ENCODE results near the gene KLK1. TPM values are rescaled to one million over a fixed set of nuclear protein-coding genes. Genes with fewer than 3 reads are reported as not detected.
"Not testable (repeated sequence)": the region's sequence is repeated elsewhere in the genome, so short reads cannot be mapped to it uniquely, and the experiment has no call there.

KLK1 gene
- total RNA-seq, 2 donors from 2014 or later, result not detected

DNA sequence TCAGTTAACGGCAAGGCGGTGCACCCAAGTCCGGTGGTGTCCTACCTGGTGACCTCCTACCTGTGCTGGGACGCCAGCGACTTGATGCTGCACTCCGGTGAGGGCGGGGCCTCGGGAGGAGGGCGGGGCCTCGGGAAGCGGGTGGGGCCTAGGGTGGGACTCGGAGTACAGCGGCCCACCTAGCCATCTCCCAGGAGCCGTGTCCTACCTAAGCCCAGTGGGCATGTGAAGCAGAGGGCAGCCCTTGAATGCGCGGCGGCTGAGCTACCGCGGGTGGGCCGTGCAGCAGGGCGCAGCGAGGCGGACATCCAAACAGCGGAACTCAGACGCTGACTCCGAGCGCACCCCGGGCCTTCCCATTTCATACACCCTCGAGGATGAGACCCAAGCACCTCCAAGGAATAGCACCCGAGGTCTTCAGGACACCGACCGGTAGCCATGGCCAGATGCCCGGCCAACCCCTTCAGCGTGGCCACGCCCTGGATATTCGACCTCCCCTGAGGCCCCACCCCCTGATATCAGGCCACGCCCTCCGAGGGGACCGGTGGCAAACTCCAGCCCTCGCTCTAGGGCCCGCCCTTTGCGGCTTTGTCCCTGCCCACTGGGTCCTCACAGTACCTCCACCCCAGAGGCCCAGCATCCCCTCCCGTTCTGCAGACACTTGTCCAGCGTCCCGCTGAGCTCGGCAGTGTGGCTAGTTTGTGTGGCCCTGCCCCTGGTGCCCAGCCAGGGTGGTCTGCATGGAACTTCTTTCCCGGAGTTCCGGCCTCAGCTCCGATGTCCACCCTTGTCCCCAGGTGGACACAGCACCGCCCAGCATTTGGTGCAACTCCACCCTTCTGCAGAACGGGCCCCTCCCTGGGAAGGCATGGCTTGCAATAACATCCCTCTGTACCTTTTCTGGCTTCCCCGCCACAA is 5.4 kb downstream of the KLK1 start:
- peak; percentile 50 to 83 for ATAC-seq
- DNase-seq (ENCODE audit: low spot score), result no peak
- H3K4me3 Mint-ChIP-seq, result peak overlapping the region; percentile 63
- peaks cover 10 to 11% of the 10 kb centered on the region in 2 donors for H3K4me1 Mint-ChIP-seq (ENCODE audit: low read depth in 2 of 2)
- no peaks in the 10 kb centered on the region for H3K36me3 Mint-ChIP-seq
- no peak overlapping the region for H3K27ac Mint-ChIP-seq
- peaks cover 60 to 81% of the 10 kb centered on the region in 2 donors for H3K27me3 Mint-ChIP-seq
- H3K9me3 Mint-ChIP-seq, result no peaks in the 10 kb centered on the region

GRCh38 chr19:50815439-50815838 is 8.1 kb downstream of the KLK1 start:
- H3K27me3 Mint-ChIP-seq, result peaks cover 43 to 69% of the 10 kb centered on the region in 2 donors
- no peak for DNase-seq (ENCODE audit: low spot score)
- no peak overlapping the region for H3K4me3 Mint-ChIP-seq
- H3K9me3 Mint-ChIP-seq, result peaks cover under 1% of the 10 kb centered on the region
- peaks cover 7 to 8% of the 10 kb centered on the region in 2 donors for H3K4me1 Mint-ChIP-seq (ENCODE audit: low read depth in 2 of 2)
- no peak overlapping the region for H3K27ac Mint-ChIP-seq
- H3K36me3 Mint-ChIP-seq, result no peaks in the 10 kb centered on the region
- ATAC-seq, result no peak

- peaks cover 4% of the 10 kb centered on the region for H3K9me3 Mint-ChIP-seq
These were observed 8.7 kb downstream of the KLK1 start for GRCh38 chr19:50814883-50815282.

GRCh38 chr19:50812474-50812873 is 11.1 kb downstream of the KLK1 start:
- peaks cover 6% of the 10 kb centered on the region for H3K9me3 Mint-ChIP-seq
- H3K36me3 Mint-ChIP-seq, result no peaks in the 10 kb centered on the region
- no peak overlapping the region for H3K27ac Mint-ChIP-seq
- H3K27me3 Mint-ChIP-seq, result peaks cover 33 to 60% of the 10 kb centered on the region in 2 donors
- ATAC-seq (no peak), DNase-seq (ENCODE audit: low spot score) (no peak)
- peaks cover 0 to under 1% of the 10 kb centered on the region in 2 donors for H3K4me1 Mint-ChIP-seq (ENCODE audit: low read depth in 2 of 2)
- H3K4me3 Mint-ChIP-seq, result no peak overlapping the region

More at GRCh38 chr19:50814883-50815282, 8.7 kb downstream of the KLK1 start:
- Mint-ChIP-seq H3K4me3 (no peak overlapping the region), H3K36me3 (no peaks in the 10 kb centered on the region), H3K4me1 (ENCODE audit: low read depth in 2 of 2) (peaks cover 4 to 6% of the 10 kb centered on the region in 2 donors), H3K27me3 (peaks cover 40 to 69% of the 10 kb centered on the region in 2 donors), H3K27ac (no peak overlapping the region)
- ATAC-seq (no peak), DNase-seq (ENCODE audit: low spot score) (no peak)

- not testable (repeated sequence) for DNase-seq (ENCODE audit: low spot score); H3K4me1 Mint-ChIP-seq (ENCODE audit: low read depth in 2 of 2)
These were observed 11.9 kb downstream of the KLK1 start for GRCh38 chr19:50811622-50812238.

DNA sequence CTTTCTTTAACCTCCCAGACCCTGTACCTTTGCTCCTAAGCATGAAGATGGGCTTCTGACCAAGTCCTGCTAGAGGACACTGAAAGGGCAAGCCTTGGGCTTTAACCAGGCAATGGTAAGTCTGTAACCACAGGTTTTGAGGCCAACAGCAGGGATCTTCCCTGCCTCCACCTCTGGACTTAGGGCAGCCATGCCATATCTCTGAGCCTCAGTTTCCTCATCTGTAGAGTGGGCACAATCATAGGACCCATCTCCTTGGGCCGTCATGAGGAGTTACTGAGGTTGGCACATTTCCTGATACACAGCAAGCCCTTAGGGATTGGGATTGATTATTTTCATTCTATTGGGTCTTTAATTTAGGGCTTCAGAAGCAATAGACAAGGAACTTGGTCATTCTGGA is 14.7 kb downstream of the KLK1 start:
- Mint-ChIP-seq H3K9me3 (peaks cover 6% of the 10 kb centered on the region), H3K4me1 (ENCODE audit: low read depth in 2 of 2) (peaks cover 12 to 16% of the 10 kb centered on the region in 2 donors), H3K27ac (no peak overlapping the region), H3K27me3 (peaks cover 11 to 27% of the 10 kb centered on the region in 2 donors), H3K4me3 (no peak overlapping the region), H3K36me3 (peaks cover 6% of the 10 kb centered on the region)
- no peak for ATAC-seq
- no peak for DNase-seq (ENCODE audit: low spot score)

More at GRCh38 chr19:50811622-50812238, 11.9 kb downstream of the KLK1 start:
- ATAC-seq, H3K27ac Mint-ChIP-seq, H3K4me3 Mint-ChIP-seq, H3K9me3 Mint-ChIP-seq, H3K36me3 Mint-ChIP-seq: not testable (repeated sequence)
- peaks cover 28 to 53% of the 10 kb centered on the region in 2 donors for H3K27me3 Mint-ChIP-seq

DNA sequence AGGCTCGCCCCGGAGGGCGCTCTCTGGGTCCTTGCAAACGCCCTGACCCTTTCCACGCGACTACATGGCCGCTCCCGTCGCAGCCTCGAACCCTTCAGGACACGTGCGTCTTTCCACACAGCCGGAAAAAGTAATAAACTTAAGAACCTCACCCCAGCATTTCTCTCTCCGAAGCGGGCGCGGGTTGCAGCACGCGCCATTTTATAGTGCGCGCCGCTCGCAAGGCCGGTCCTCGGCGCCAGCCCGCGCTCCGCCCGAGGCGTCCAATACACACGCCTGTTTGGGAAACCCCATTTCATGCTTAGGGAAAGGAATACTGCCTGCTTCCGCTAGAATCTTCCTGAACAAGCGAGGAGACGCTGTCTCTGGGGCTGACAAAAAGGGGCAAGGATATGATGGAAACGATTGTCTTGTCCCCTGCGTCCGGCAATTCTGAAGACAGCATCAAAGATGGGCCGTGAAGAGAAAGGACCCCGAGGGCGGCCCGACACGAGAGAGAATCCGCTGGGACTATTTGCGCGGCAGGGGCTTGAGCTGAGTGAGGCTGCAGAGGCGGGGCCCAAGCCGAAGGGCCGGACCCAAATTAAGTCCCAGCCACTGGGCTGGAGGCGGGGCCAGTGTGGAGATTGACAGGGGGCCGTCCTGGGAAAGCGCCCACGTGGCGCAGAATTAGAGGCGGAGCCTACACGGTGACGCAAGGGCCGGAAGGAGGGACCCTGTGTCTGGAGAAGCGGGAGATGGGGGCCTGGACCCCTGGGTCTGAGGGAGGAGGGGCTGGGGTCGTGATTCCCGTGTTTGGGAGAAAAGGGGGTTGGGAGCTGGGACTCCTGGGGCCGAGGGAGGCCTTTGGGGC is 18.9 kb downstream of the KLK1 start:
- peak; percentile 98 for DNase-seq (ENCODE audit: low spot score)
- peak overlapping the region; percentile 93 for H3K4me3 Mint-ChIP-seq
- peaks cover 30 to 33% of the 10 kb centered on the region in 2 donors for H3K4me1 Mint-ChIP-seq (ENCODE audit: low read depth in 2 of 2)
- H3K27ac Mint-ChIP-seq, result peak overlapping the region; percentile 98 to 99
- ATAC-seq, result peak; percentile 99
- no peaks in the 10 kb centered on the region for H3K9me3 Mint-ChIP-seq
- H3K27me3 Mint-ChIP-seq, result peaks cover 2% of the 10 kb centered on the region in 2 donors
- H3K36me3 Mint-ChIP-seq, result peaks cover 22% of the 10 kb centered on the region

DNA sequence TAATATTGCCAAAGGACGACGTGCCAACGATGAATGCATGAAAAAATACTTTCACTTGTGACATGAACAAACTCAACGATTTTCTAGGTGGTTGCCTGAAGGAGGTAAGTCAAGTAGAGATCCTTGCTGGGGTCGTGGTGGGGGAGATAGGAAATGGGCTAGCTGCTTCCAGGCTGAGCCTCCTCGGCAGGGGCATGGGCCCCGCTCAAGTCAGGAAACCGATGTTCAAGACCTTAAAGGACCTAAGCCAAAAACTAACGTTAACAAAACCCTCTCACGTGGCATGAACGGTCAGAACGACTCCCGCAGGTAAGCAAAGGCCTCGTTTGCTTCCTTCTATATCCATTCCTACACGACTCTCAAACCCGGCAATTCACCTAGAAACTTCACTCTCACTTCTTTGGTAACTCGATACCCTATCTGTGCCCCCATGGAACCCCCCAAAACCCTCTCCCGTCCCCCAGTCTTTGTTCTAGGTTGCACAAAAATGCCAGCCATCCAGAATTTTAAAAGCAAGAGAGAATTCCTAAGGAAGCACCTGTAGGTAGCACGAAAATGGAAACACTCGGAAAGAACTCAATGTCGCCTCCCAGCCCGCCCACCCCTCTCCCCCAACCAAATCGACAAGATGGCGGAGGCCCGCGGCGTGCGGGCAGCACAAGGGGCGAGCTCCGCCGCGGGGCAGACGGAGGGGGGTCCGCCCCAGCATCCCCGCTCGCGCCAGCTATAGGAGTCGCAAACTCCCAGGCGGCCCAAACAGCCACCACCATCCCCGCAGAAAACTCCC is 19.8 kb downstream of the KLK1 start:
- no peaks in the 10 kb centered on the region for H3K9me3 Mint-ChIP-seq
- H3K27me3 Mint-ChIP-seq, result no peaks in the 10 kb centered on the region
- DNase-seq (ENCODE audit: low spot score) (no peak), ATAC-seq (peak in 1 of 2 donors; percentile 2)
- peaks cover 30 to 33% of the 10 kb centered on the region in 2 donors for H3K4me1 Mint-ChIP-seq (ENCODE audit: low read depth in 2 of 2)
- H3K27ac Mint-ChIP-seq, result peak overlapping the region; percentile 98 to 99
- peaks cover 22% of the 10 kb centered on the region for H3K36me3 Mint-ChIP-seq
- H3K4me3 Mint-ChIP-seq, result peak overlapping the region; percentile 93

GRCh38 chr19:50801107-50801506 is 22.5 kb downstream of the KLK1 start:
- H3K9me3 Mint-ChIP-seq, result no peaks in the 10 kb centered on the region
- ATAC-seq (no peak), DNase-seq (ENCODE audit: low spot score) (no peak)
- no peaks in the 10 kb centered on the region for H3K27me3 Mint-ChIP-seq
- H3K36me3 Mint-ChIP-seq, result peaks cover 22% of the 10 kb centered on the region
- peak overlapping the region; percentile 27 to 33 for H3K27ac Mint-ChIP-seq
- H3K4me1 Mint-ChIP-seq (ENCODE audit: low read depth in 2 of 2), result peaks cover 26 to 31% of the 10 kb centered on the region in 2 donors
- peak overlapping the region; percentile 51 for H3K4me3 Mint-ChIP-seq

DNA sequence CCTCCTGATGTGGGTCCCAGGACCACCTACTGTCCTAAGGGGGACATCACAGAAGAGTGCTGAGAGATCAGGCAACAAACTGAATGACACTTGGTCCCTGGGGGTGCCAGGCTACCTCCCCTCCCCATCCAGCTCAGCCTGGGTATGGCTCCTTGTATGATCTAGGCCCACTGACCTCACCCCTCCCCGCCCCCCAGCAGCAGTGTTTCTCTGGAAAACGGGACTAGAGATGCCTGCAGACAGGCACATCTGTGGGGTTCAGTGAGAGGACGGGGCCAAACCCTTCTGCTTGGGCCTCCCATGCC is 24.1 kb downstream of the KLK1 start:
- DNase-seq (ENCODE audit: low spot score) (no peak), ATAC-seq (no peak)
- peaks cover 20 to 21% of the 10 kb centered on the region in 2 donors for H3K4me1 Mint-ChIP-seq (ENCODE audit: low read depth in 2 of 2)
- no peak overlapping the region for H3K27ac Mint-ChIP-seq
- no peak overlapping the region for H3K4me3 Mint-ChIP-seq
- H3K36me3 Mint-ChIP-seq, result peaks cover 21% of the 10 kb centered on the region
- H3K9me3 Mint-ChIP-seq, result no peaks in the 10 kb centered on the region
- no peaks in the 10 kb centered on the region for H3K27me3 Mint-ChIP-seq

- DNase-seq (ENCODE audit: low spot score) (no peak), ATAC-seq (no peak)
- H3K27me3 Mint-ChIP-seq, result no peaks in the 10 kb centered on the region
- no peak overlapping the region for H3K4me3 Mint-ChIP-seq
- no peaks in the 10 kb centered on the region for H3K9me3 Mint-ChIP-seq
- H3K36me3 Mint-ChIP-seq, result peaks cover 17% of the 10 kb centered on the region
- no peak overlapping the region for H3K27ac Mint-ChIP-seq
- H3K4me1 Mint-ChIP-seq (ENCODE audit: low read depth in 2 of 2), result peaks cover 17 to 18% of the 10 kb centered on the region in 2 donors
These were observed 24.7 kb downstream of the KLK1 start for GRCh38 chr19:50798659-50799546.

Measured in natural killer cell treated with Interleukin-12 subunit alpha and Interleukin-12 subunit beta and Interleukin-15 and Interleukin-18, amount 100 ng/mL, for 72 hours (primary cell).